ENCODE measurements around the gene ZCCHC13.
"Not testable (repeated sequence)": the region's sequence is repeated elsewhere in the genome, so short reads cannot be mapped to it uniquely, and the experiment has no call there.

ZCCHC13 gene

DNA sequence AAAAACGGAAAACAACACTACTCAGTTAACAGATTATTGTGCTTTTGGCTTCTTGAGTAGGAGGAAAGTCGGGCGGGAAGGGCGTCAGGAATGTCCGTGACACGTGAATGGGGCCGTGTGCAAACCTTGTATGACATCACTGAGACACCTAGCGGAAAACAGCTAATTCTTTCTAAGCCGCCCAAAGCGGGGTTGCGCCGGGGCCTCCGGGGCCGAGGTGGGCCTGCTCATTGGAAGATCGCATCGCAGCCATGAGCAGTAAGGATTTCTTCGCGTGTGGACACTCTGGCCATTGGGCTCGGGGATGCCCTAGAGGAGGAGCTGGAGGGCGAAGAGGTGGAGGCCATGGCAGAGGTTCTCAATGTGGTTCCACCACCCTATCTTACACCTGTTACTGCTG is at the start of gene ZCCHC13:
TSS of gene ZCCHC13 (plus strand) at position 165 of the 400 bp plus-strand sequence. CDS start at position 252, 87 bp downstream.
- no peak for DNase-seq

DNA sequence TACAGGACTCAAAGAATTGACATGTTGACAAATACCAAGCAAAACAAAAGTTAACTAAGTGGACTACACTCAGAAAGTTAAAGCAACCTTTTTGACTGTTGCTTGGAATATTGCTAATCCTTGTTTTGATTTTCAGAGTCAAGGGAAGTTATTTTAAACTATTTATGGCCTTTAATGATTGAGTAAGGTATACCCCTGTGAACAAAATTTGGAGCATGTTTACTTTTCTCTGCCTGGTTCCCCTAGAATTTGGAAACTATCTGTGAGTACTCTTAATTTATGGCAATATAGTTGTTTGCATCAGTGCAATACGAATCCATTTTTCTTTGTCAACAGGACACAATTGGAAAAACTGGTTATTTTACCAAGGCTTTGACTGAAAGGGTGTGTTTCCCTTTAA is 45.9 kb upstream of the ZCCHC13 start:
- not testable (repeated sequence) for DNase-seq

DNA sequence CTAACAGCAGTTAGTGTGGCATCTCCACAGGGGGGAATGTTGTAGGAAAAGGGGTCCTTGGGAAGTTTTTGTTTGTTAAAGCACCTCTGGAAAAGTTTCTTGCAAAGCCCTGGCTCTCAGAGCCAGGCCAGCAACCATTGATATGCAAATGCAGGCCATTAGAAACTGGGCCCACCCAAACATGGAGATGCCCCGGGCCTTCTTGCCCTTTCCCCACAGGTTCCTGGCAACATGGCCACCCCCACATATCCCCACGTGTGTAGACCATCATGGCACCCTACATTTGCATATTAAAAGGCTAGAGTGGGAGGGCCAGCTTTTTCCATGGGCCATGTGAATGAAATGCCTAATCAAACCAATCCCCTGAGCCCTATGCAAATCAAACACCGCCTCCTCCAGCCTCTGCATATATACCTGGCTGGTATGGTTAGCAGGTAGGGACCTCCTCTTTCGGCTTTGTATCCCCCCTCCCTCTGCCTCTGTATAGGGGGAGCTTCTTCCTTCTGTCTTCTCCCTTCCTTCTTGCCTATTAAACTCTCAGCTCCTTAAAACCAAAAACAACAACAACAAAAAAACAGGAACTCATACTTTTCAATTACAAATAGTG is 44.0 kb upstream of the ZCCHC13 start:
- DNase-seq: no peak

DNA sequence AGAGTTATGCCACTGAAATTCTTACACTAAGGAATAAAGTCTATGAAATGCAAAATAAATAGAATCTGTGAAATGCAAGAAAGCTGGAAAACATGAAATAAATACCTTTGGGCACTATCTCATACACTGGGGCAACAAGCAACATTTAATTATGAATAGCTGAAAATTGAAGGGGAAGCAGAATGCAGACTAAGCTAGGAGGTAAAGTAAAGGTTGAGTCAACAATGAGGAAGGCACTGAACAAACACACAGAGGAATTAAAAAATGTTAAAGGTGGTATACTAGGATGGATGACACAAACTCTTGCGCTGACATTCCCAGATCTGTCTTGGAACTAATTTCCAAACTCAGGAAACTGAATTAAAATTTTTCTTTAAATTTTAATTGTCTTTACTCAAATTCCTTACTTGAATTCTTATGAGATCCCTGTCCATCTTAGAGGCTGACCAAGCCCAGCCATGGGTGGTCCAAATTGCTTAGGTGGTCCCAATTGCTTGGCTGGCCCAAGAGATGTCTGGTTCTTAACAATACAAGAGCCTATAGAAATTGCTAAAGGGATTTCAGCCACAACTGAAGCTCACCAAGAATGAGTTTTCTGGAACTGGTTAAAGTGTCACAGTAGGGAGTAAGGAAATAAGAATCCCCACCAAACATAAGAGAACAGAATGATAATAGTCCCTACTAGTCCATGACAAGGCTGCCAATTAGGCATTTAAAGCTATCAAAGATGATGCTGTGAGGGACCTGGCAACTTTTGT is 41.3 kb upstream of the ZCCHC13 start:
- no peak for DNase-seq

DNA sequence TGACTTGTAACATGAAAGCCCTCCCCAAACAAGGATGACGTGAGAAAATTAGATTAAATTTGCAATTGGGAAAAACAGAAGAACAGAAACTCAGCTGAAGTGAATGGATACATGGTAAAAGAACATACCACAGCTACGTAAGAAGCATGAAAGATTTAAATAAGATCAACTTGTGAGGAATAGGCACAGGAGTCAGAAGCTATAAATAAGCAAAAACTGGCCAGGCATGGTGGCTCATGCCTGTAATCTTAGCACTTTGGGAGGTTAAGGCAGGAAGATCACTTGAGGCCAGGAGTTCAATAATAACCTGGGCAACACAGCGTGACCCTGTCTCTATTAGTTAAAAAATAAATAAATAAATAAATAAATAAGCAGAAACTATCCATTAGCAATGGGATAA is 33.6 kb upstream of the ZCCHC13 start:
- DNase-seq: no peak

DNA sequence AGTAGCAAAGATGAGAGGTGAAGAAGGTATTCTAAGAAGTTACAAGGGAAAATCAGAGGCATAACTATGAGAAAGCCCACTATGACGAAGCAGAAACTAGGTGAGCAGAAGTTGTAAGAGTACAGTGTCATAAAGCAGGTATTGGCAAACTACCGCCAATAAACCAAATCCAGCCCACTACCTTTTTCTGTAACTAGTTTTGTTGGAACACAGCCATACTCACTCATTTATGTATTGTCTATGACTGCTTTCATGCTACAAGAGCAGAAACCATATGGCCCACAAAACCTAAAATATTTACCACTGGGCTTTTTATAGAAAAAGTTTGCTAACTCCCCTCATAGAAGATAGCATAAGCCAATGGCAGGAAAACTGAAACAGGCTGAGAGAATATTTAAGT is 31.8 kb upstream of the ZCCHC13 start:
- no peak for DNase-seq

DNA sequence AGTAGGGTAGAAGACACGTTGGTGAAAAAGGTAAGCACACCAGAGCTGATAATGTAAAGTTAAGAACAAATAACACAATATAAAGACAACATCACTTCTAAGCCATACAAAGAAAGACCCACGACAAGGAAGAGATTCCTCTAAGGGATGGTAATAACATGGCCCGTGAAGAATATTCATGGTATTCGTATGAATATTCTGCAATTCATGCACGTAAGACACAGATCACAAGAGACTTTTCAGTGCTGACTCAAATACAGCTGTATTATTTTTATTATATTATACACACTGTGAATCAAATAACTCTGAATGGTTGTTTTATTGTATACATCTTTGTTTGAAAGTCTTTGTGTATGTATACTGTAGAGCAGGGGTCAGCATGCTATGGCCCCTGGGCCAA is 29.5 kb upstream of the ZCCHC13 start:
- no peak for DNase-seq

DNA sequence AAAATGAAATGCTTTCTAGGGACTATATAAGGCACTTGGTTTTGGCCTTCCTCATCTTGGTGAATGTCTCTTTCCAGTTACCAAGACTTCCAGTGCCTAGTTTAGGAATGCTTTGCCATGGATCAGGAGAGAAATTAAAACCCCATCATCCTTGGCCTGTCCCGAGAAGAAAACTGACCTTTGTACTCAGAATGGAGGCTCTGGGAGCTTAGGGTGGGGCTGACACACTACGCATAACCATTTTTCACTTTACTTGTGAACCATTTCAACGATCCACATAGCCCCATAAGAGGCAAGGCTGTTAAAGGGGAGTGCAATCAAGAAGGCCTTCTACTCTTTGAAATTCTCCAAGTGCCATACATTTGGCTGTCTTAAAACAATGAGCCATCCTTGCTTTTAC is 26.7 kb upstream of the ZCCHC13 start:
- DNase-seq: no peak

DNA sequence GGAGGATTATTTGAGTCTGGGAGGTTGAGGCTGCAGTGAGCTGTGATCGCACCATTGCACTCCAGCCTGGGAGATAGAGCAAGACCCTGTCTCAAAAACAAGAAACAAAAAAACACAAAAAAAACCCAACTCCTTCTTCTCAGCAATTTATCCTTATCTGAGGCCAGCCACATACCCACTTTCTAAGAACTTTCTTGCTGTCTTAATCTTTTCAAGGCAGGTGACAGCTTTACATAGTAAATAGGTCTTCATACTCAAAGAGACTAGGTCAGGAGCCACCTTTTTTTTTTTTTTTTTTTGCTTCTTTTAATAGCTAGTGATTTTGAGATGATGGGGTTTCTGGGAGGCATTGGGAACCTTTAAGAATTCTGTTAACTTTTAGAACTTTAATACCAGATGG is 26.1 kb upstream of the ZCCHC13 start:
- DNase-seq: no peak

DNA sequence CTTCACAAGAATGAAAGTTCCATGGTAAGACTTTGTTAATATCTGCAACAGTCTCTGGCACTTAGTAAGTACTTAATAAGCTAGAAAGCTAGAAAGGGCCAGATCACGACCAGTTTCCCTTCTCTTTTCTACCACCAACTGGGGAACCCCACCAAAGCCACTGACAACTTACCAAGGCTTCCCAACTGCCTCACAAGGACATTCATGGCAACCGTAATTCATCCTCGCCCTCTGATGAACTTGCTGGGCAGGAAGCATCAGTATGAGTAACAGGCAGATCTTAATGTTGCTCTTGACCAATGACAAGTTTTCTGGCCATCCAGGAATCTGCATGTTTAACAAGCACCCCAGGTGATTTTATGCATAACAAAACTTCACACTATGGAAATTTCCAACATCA is 23.2 kb upstream of the ZCCHC13 start:
- DNase-seq: no peak

DNA sequence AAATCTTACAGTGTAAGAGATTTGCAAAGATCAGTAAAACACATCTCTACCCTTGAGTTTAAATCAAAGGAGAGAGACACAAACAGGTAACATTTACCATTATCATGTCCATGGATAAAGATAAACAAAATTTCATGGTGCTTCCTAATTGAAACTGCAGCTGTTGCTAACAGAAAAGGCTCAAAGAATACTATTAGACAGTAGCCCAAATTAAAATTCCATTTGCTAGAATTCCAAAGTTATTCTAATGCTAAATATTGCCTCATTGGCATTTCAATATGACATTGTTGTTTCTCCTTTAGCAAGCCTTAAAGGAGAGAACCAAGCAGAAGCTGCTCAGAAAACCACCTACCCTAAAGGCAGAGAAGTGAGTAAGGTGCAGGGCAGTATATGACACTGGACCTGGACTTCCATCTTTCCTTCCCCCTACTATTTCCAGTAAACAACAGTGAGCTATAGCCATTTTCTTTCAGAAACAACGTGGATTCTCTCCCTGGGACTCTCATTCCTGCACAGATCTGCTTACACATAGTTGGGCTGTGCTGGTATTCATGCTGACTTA is 19.5 kb upstream of the ZCCHC13 start:
- no peak for DNase-seq

DNA sequence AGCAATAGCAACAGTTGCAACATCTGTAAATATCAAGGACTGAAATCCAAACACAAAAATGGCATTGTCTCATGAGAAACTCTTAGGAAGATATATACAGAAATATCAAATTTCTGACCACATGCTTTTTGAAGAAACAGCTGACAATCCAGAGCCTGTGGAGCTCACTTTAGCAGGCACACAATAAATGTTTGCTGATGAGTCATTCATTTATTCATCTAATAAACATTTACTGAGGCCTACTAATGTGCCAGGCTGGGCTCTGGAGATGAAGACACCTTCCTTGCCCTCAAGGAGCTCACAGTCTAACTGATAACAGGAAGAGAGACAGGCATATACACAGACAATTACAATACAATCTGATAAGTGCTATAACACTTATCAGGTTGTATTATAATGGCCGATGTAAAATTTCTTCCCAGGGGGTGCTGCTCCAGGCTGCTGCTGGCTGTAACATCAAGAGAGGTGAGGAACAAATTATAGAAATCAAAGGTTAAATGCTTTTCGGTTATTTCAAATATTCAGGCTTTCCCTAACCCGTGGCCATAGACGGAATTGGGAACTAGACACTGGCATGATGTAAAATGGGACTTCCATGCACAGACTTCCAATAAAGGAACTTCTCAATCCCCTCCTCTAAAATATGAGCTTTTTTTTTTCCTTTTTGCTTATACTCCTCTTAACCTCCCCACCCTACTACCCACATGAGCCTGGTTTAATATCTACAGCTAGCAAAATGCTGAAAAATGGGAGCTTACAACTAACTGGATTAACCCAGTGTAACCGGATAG is 16.8 kb upstream of the ZCCHC13 start:
- no peak for DNase-seq

DNA sequence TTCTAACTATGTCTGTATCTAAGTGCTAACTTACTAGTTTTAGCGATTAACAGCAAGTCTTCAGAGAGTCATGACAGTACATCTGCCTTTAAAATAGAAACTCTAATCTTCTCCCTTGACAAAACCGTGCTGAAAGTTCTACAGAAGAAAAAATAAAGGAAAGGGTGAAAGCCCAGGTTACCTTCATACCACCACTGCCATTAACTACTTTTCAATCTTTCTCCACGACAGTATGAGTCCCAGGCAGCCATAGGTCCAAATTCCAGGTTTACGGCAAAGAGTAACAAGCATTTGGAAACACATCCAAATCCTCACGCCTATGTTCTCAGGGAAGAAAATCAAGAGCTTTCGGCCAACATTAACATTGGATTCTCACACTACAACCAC is 12.4 kb upstream of the ZCCHC13 start:
- no peak for DNase-seq

DNA sequence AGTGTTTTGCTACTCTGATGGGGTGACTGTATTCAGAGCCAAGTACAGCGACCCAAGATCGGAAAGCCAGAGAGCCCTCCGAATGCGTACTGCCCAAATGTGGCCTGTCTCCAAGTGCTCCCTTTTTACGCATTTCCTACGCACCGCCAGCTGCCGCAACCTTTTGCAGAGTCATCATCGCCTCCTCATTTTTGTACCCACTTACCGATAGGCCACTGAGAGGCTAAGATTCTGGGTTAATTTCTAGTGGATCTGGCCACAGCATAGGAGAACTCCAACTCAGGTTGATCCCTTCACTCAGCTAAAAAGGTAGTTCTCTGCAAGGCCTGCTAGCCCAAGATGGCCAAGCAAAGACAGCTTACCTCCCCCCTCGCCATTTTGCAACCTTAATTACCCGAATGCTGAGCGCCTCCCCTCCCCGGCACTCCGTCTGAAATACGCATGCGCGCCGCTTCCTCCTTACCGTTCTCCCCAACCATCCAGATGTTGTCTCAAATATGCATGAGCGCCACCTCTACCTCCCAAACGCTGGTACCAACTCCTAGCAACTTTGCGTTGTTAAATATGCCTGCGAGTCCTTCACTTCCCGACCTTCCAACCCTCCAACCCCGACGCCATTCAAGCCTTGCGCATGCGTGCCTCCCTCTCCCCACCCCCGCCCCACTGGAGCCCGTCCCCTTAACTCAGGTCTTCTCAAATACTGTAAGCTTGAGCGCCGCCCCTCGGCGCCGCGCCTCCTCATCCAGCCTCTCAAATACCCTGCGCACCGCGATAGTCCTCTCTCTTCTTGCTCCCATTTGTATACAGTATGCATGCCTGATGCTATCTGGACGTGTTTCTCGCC is 11.8 kb upstream of the ZCCHC13 start:
- DNase-seq: peak; percentile 90

DNA sequence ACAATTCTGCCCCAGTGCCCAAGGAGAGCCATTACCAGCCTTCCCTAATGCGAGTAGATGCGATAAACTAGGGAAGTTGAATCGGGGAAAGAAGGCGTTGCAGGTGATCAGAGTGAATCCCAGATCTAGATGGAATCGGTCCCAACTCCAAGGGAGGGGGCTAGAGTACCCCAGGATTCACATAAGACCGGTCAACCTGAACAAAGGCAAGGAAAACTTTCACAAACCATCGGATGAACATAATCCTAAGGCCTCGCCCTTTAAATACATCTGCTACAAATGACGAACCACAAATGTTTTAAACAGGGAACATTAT is 11.2 kb upstream of the ZCCHC13 start:
- DNase-seq: no peak

DNA sequence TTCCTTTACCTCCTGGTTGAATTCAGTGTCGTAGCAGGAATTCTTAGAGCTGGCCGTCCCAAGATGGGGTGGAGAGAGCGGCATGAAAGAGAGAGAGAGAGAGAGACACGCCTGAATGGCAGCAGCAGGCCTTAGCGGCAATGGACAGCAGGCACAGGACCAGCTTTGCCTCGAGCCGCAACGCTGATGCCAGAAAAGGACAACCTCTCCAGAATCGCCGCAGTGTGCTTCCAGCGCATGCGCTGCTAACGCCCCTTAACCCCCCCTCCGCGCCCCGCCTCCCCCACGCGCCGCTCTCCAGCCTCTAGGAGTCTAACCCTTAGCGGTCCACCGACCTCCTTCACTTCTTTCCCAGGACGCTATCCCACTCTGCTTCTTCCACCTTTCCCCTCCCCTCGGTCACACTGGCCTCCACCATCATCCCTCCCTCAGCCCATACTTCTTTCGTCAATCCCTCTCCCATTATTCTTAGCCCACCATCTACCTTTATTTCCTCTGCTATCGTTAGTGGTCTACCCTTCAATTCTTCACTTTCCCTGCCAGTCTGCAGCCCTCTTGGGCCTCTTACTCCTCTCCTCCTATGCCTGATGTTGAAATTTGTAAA is 10.5 kb upstream of the ZCCHC13 start:
- DNase-seq: peak; percentile 37

DNA sequence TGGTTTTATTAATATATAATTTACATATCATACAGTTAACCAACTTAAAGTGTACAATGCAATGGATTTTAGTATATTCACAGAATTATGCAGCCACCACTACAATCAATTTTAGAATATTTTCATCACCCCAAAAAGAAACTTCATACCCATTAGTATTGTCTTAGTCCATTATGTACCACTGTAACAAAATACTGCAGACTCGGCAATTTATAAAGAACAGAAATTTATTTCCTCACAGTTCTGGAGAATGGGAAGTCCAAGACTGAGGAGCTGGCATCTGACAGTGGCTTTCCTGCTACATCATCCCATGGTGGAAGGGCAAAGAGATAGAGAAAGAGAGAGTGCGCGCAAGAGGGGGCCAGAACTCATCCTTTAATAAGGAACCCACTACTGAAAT is 8.9 kb upstream of the ZCCHC13 start:
- DNase-seq: no peak

DNA sequence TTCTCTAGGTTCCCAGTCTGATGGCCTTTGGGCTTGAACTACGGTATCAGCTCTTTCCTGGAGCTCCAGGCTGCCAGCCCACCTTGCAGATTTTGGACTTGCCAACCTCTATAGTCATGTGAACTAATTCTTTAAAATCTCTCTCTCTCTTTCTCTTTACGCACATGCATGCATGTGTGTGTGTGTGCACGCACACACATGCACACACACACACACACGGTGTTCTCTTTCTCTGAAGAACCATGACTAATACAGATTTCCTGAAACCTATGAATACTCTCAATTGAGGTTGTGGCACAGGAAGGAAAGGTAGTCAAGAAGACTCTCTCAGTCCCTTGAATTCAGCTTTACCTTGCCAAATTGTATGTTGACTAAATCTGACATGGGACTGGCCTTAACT is 6.2 kb upstream of the ZCCHC13 start:
- DNase-seq: no peak

DNA sequence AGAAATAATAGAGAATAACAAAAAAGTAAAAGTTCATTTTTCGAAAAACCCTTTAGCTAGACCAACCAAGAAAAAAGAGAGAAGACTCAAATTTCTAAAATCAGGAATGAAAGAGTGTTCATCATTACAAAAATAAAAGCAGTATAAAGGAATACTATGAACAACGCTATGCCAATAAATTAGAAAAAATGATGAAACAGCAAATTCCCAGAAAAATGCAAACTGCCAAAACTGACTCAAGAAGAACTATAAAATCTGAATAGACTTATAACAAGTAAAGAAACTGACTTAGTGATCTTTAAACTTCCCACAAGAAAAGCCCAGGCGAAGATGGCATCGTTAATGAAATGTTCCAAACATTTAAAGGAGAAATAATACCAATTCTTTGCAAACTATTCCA is 3.1 kb upstream of the ZCCHC13 start:
- DNase-seq: no peak

DNA sequence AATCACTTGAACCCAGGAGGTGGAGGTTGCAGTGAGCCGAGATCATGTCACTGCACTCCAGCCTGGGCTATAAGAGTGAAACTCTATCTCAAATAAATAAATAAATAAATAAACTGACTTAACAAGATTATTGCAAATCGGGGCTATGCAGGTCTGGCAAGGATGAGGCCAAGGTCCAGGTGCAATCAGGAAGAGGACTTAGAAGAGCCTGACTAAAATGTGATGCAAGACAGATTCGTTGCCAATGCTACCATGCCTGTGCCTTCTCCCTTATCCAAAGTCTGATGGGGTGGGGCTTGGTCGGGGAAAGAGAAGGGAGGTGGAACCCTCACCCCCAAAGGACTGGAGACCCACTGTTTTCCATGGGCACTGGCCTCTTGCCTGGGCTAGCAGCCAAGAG is 14.7 kb downstream of the ZCCHC13 start:
- DNase-seq: no peak

DNA sequence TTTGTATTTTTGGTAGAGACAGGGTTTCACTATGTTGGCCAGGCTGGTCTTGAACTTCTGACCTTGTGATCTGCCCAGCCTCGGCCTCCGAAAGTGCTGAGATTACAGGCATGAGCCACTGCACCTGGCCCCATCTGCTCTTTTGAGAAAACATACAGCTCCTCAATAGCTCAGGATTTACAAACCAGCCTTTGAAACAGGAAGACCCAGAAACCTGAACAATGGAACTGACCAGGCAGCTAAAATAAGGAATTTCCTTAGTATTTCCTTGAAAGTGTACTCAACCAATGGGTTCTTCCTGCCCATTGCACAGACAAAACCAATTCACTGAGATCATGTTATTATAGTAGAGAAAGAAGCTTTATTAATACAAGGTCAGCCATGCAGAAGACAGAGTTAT is 15.3 kb downstream of the ZCCHC13 start:
- not testable (repeated sequence) for DNase-seq

DNA sequence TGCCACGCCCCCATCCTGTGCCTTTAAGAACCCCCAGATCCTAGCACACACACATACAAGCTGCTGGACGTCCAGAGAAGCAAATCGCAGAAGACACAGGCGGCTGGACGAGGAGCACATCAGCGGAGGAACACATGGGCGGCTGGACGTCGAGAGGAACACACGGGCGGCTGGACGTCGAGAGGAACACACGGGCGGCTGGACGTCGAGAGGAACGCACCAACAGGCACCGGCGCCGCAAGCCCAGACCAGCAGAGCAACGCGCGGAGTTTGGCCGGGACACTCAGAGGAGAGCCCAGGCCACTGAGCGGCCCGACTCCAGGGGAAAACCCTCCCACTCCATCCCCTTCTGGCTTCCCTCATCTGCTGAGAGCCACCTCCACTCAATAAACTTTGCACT is 17.2 kb downstream of the ZCCHC13 start:
- DNase-seq: no peak

DNA sequence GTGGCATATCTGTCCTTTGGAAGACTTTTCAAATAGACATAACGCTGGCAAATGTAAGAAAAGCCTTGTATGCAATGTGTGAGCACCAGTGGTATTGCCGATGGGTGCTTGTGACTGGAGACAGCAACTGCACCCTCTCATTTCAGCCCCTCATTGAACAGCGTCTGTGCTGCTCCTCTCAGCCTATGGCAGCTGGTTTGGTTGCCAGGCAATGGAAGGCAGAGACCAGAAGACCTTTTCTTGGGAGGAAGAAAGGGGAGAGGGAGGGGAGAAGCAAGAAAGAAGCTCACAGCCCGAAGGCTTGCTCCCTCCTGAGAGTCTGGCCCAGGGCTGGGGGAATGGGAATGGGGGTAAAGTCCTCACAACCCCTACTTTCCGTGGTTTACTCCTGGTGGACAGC is 20.2 kb downstream of the ZCCHC13 start:
- DNase-seq: no peak

Data from NCI-H187 treated with DMSO at 0.1 percent for 48 hours (cell line).